ENCODE results near the gene EYA2.
A peak's percentile ranks its signal among the peaks of the same experiment; 100 is the strongest.

EYA2 gene

GRCh38 chr20:46933150-46933549 is 38.5 kb downstream of the EYA2 start:
- peak; percentile 7 for DNase-seq

GRCh38 chr20:46934746-46935287 is 40.2 kb downstream of the EYA2 start:
- DNase-seq, result no peak

- DNase-seq, result no peak
Observed at GRCh38 chr20:46935394-46936017, 40.9 kb downstream of the EYA2 start.

- no peak for DNase-seq
Observed at GRCh38 chr20:46936415-46937156, 41.9 kb downstream of the EYA2 start.

- DNase-seq, result no peak
Observed at GRCh38 chr20:46937157-46937523, 42.5 kb downstream of the EYA2 start.

GRCh38 chr20:46937533-46938226 is 43.0 kb downstream of the EYA2 start:
- no peak for DNase-seq

- DNase-seq, result no peak
Observed at GRCh38 chr20:46938434-46938833, 43.8 kb downstream of the EYA2 start.

- no peak for DNase-seq
Observed at GRCh38 chr20:46939031-46939965, 44.7 kb downstream of the EYA2 start.

- no peak for DNase-seq
Observed at GRCh38 chr20:46940616-46941015, 46.0 kb downstream of the EYA2 start.

GRCh38 chr20:46941404-46941803 is 46.8 kb downstream of the EYA2 start:
- no peak for DNase-seq

- no peak for DNase-seq
Observed at GRCh38 chr20:46943861-46944591, 49.4 kb downstream of the EYA2 start.

GRCh38 chr20:46945465-46945864 is 50.8 kb downstream of the EYA2 start:
- DNase-seq, result no peak

GRCh38 chr20:46946181-46946624 is 51.6 kb downstream of the EYA2 start:
- DNase-seq, result no peak

GRCh38 chr20:46946796-46947195 is 52.2 kb downstream of the EYA2 start:
- DNase-seq, result no peak

- no peak for DNase-seq
Observed at GRCh38 chr20:46948081-46948480, 53.4 kb downstream of the EYA2 start.

GRCh38 chr20:46951405-46951804 is 56.8 kb downstream of the EYA2 start:
- DNase-seq, result no peak

- DNase-seq, result no peak
Observed at GRCh38 chr20:46951840-46952497, 57.3 kb downstream of the EYA2 start.

- no peak for DNase-seq
Observed at GRCh38 chr20:46953596-46953995, 59.0 kb downstream of the EYA2 start.

GRCh38 chr20:46954490-46955038 is 59.9 kb downstream of the EYA2 start:
- no peak for DNase-seq

- DNase-seq, result no peak
Observed at GRCh38 chr20:46955601-46956556, 61.2 kb downstream of the EYA2 start.
